CD14-positive monocyte (primary cell): ENCODE measurements around the gene PRSS33. TPM values are rescaled to one million over a fixed set of nuclear protein-coding genes. Genes with fewer than 3 reads are reported as not detected.
A peak's percentile ranks its signal among the peaks of the same experiment; 100 is the strongest.

ENCODE experiments used
- DNase-seq, 3 donors: peaks; one replicate each; pipeline ENCODE4 v3.0.0-alpha.2; 2011 to 2022
- H2AFZ ChIP-seq: 2 replicates; pipeline ENCODE4 v1.6.0; 2012; ENCODE audit warnings: mild to moderate bottlenecking, low read depth, low read length, inconsistent platforms; ENCODE audit not compliant: insufficient read depth, poor library complexity, severe bottlenecking
- H3K27ac ChIP-seq, 2 donors: 1 replicate in 1 of 2; 2 replicates in 1 of 2; pipeline ENCODE4 v1.5.1; 2012 to 2013; ENCODE audit warnings: low read length in 2 of 2, control low read depth in 1 of 2, inconsistent platforms in 1 of 2, low read depth in 1 of 2, mild to moderate bottlenecking in 1 of 2
- H3K27me3 ChIP-seq, 2 donors: one replicate each; pipeline versions ENCODE4 v1.6.0 to v1.6.1; 2011 to 2013; ENCODE audit warnings: low read length in 2 of 2; ENCODE audit not compliant: control insufficient read depth in 2 of 2, insufficient read depth in 2 of 2
- H3K36me3 ChIP-seq, 2 donors: replicated peaks in 1 of 2; 1 replicate in 1 of 2; 2 replicates in 1 of 2; pipeline versions ENCODE4 v1.5.1 to v1.6.1; 2012 to 2013; ENCODE audit warnings: low read length in 2 of 2, control low read depth in 1 of 2, inconsistent platforms in 1 of 2, mild to moderate bottlenecking in 1 of 2; ENCODE audit not compliant: insufficient read depth in 2 of 2, control insufficient read depth in 1 of 2
- H3K4me1 ChIP-seq, 2 donors: 1 replicate in 1 of 2; 2 replicates in 1 of 2; pipeline versions ENCODE4 v1.5.1 to v1.6.1; 2012 to 2013; ENCODE audit warnings: low read length in 2 of 2, control low read depth in 1 of 2, inconsistent platforms in 1 of 2, mild to moderate bottlenecking in 1 of 2, moderate library complexity in 1 of 2; ENCODE audit not compliant: insufficient read depth in 2 of 2, control insufficient read depth in 1 of 2
- H3K4me2 ChIP-seq: replicated peaks from 2 replicates; pipeline ENCODE3; 2012; ENCODE audit warnings: low read length, moderate library complexity, mild to moderate bottlenecking; ENCODE audit not compliant: poor library complexity, severe bottlenecking; ENCODE audit errors: extremely low read depth
- H3K4me3 ChIP-seq, 3 experiments: fragments of 200-600 bp in 1 of 3; sonication (generic) in 1 of 3; replicated peaks in 1 of 3; 1 replicate in 2 of 3; 2 replicates in 1 of 3; pipeline ENCODE4 v1.5.1; 2011 to 2013; ENCODE audit warnings: low read length in 3 of 3, mild to moderate bottlenecking in 3 of 3, control low read depth in 2 of 3, low read depth in 2 of 3, inconsistent platforms in 1 of 3, moderate library complexity in 1 of 3
- H3K79me2 ChIP-seq: 2 replicates; pipeline ENCODE4 v1.6.0; 2012; ENCODE audit warnings: mild to moderate bottlenecking, control low read depth, inconsistent platforms, low read length, moderate library complexity; ENCODE audit not compliant: insufficient read depth
- H3K9ac ChIP-seq: 2 replicates; pipeline ENCODE4 v1.6.0; 2017; ENCODE audit warnings: low read length, mild to moderate bottlenecking; ENCODE audit not compliant: insufficient read depth, poor library complexity, severe bottlenecking
- H3K9me3 ChIP-seq, 2 donors: replicated peaks in 1 of 2; 1 replicate in 1 of 2; 2 replicates in 1 of 2; pipeline versions ENCODE4 v1.5.1 to v1.6.1; 2012 to 2013; ENCODE audit warnings: low read length in 2 of 2, control low read depth in 1 of 2; ENCODE audit not compliant: control insufficient read depth in 1 of 2, insufficient read depth in 1 of 2
- H4K20me1 ChIP-seq: 2 replicates; pipeline ENCODE4 v1.6.0; 2012; ENCODE audit warnings: mild to moderate bottlenecking, low read length, control low read depth, moderate library complexity; ENCODE audit not compliant: insufficient read depth
- H3K27ac Mint-ChIP-seq, 7 donors: one replicate each; pipeline ENCODE4 v1.8.0; 2020; ENCODE audit warnings: mild to moderate bottlenecking in 7 of 7, mixed read lengths in 7 of 7, moderate library complexity in 6 of 7, inconsistent platforms in 2 of 7
- H3K27me3 Mint-ChIP-seq, 3 donors: one replicate each; pipeline ENCODE4 v1.8.0; 2021 to 2022; ENCODE audit warnings: low read depth in 3 of 3, mild to moderate bottlenecking in 3 of 3, mixed read lengths in 3 of 3, moderate library complexity in 3 of 3, inconsistent platforms in 1 of 3
- H3K36me3 Mint-ChIP-seq, 2 donors: one replicate each; pipeline ENCODE4 v1.8.0; 2020; ENCODE audit warnings: mixed read lengths in 2 of 2, inconsistent platforms in 1 of 2, mild to moderate bottlenecking in 1 of 2
- H3K4me1 Mint-ChIP-seq: one replicate; pipeline ENCODE4 v1.8.0; 2020; ENCODE audit warnings: mild to moderate bottlenecking, mixed read lengths
- H3K4me3 Mint-ChIP-seq, 2 donors: one replicate each; pipeline ENCODE4 v1.8.0; 2020; ENCODE audit warnings: mild to moderate bottlenecking in 2 of 2, mixed read lengths in 2 of 2, moderate library complexity in 1 of 2
- H3K9me3 Mint-ChIP-seq, 7 donors: one replicate each; pipeline ENCODE4 v1.8.0; 2020 to 2022; ENCODE audit warnings: mixed read lengths in 7 of 7, mild to moderate bottlenecking in 6 of 7, moderate library complexity in 6 of 7, inconsistent platforms in 2 of 7
- WGBS: methylation state at CpG from one replicate; pipeline ENCODE4 v1.1.5; 2013; ENCODE audit warnings: missing lambda C conversion rate; ENCODE audit not compliant: insufficient coverage; 5-methylcytosine and 5-hydroxymethylcytosine counted together
- intact Hi-C, 2 donors: fragments of 100-400 bp; cut with micrococcal nuclease; formaldehyde crosslinking; loops; one replicate each; pipeline versions ENCODE4 v1.15.0 to v1.15.1; 2023
- polyA plus RNA-seq, 3 donors: library from polyadenylated mRNA; depleted of rRNA in 1 of 3; unstranded in 2 of 3; stranded (reverse) in 1 of 3; fragments of 300-500 nt in 2 of 3; fragments of >200 nt in 1 of 3; fragmentation: Illumina TruSeq in 2 of 3; gene quantifications; 1 replicate in 2 of 3; 2 replicates in 1 of 3; pipeline ENCODE4 v1.2.3, GENCODE V29; 2012 to 2021
- TF ChIP-seq, protein P1 (sequence below): fragments of 200-600 bp; IDR thresholded peaks from one replicate; pipeline ENCODE4 v1.8.0; 2022; ENCODE audit warnings: antibody characterized with exemption, mild to moderate bottlenecking

The PRSS33 gene
- polyA plus RNA-seq, 3 donors, result 0.05 TPM; not detected in 2

DNA sequence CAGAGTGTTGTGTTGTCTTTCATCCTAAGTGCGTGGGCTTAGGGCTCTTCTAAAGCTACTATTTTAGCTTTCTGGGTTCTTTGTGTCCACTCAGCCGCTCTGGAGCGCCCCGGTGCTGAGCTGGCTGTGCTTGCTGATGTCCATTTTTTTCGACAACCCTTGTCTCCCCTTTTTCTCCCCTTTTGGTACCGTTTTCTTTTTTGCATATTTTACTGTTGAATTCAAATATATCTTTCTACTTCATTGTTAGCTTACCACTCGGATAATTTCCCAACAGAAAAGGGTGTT, 33.7 kb downstream of the PRSS33 start:
- peaks cover 41% of the 10 kb centered on the region for H3K4me1 Mint-ChIP-seq
- DNase-seq, result no peak
- peaks cover 25 to 30% of the 10 kb centered on the region in 2 donors for H3K36me3 ChIP-seq
- H3K27ac Mint-ChIP-seq, result peak overlapping the region; percentile 31 to 88 (median 85)
- peaks cover 0 to 4% (median 0%) of the 10 kb centered on the region in 7 donors for H3K9me3 Mint-ChIP-seq
- peaks cover 0 to 3% (median 0%) of the 10 kb centered on the region in 3 donors for H3K27me3 Mint-ChIP-seq
- H2AFZ ChIP-seq, result no peak overlapping the region
- H3K4me3 Mint-ChIP-seq, result peak overlapping the region; percentile 80 to 95
- H3K9ac ChIP-seq, result peak overlapping the region; percentile 96
- peak overlapping the region; percentile 99 for H3K4me2 ChIP-seq
- H4K20me1 ChIP-seq, result peaks cover 59% of the 10 kb centered on the region
- intact Hi-C loops, result loop anchor here in 1 of 2 donors (1.0 kb wide), 1 partner anchor 23 kb away; no protein-coding TSS in a partner anchor
- peaks cover 31 to 34% of the 10 kb centered on the region in 2 donors for H3K4me1 ChIP-seq
- peak overlapping the region; percentile 88 to 93 for H3K27ac ChIP-seq
- no peaks in the 10 kb centered on the region for H3K27me3 ChIP-seq
- TF ChIP-seq, protein P1, sequence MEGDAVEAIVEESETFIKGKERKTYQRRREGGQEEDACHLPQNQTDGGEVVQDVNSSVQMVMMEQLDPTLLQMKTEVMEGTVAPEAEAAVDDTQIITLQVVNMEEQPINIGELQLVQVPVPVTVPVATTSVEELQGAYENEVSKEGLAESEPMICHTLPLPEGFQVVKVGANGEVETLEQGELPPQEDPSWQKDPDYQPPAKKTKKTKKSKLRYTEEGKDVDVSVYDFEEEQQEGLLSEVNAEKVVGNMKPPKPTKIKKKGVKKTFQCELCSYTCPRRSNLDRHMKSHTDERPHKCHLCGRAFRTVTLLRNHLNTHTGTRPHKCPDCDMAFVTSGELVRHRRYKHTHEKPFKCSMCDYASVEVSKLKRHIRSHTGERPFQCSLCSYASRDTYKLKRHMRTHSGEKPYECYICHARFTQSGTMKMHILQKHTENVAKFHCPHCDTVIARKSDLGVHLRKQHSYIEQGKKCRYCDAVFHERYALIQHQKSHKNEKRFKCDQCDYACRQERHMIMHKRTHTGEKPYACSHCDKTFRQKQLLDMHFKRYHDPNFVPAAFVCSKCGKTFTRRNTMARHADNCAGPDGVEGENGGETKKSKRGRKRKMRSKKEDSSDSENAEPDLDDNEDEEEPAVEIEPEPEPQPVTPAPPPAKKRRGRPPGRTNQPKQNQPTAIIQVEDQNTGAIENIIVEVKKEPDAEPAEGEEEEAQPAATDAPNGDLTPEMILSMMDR, result no peak
- peaks cover 28 to 49% of the 10 kb centered on the region in 2 donors for H3K36me3 Mint-ChIP-seq
- H3K79me2 ChIP-seq, result peaks cover 69% of the 10 kb centered on the region
- H3K4me3 ChIP-seq, result peak overlapping the region; percentile 88 to 97 (median 93)
- peaks cover 0 to 4% of the 10 kb centered on the region in 2 donors for H3K9me3 ChIP-seq
- 0% methylated on average over 3 of the region's 7 CpGs for WGBS

- Histone ChIP-seq H2AFZ (peak overlapping the region; percentile 98), H3K9me3 (peaks cover 0 to 4% of the 10 kb centered on the region in 2 donors), H3K4me1 (peaks cover 31 to 34% of the 10 kb centered on the region in 2 donors), H3K79me2 (peaks cover 63% of the 10 kb centered on the region), H3K4me3 (peak overlapping the region; percentile 88 to 97 (median 93)), H4K20me1 (peaks cover 53% of the 10 kb centered on the region), H3K9ac (peak overlapping the region; percentile 96), H3K27ac (peak overlapping the region; percentile 88 to 93), H3K27me3 (no peaks in the 10 kb centered on the region), H3K4me2 (peak overlapping the region; percentile 99), H3K36me3 (peaks cover 19 to 24% of the 10 kb centered on the region in 2 donors)
- DNase-seq, result peak; percentile 72 to 85 (median 79)
- H3K27ac Mint-ChIP-seq, result peak overlapping the region; percentile 79 to 99 (median 98)
- peaks cover 0 to 4% (median 0%) of the 10 kb centered on the region in 7 donors for H3K9me3 Mint-ChIP-seq
- H3K4me3 Mint-ChIP-seq, result peak overlapping the region; percentile 86 to 95
- WGBS, result 0% methylated on average over 24 of the region's 82 CpGs
- peaks cover 41% of the 10 kb centered on the region for H3K4me1 Mint-ChIP-seq
- peaks cover 0 to 3% (median 0%) of the 10 kb centered on the region in 3 donors for H3K27me3 Mint-ChIP-seq
- H3K36me3 Mint-ChIP-seq, result peaks cover 22 to 43% of the 10 kb centered on the region in 2 donors
- TF ChIP-seq, protein P1, result no peak
- intact Hi-C loops, result loop anchor here in 1 of 2 donors (1.0 kb wide), 1 partner anchor 23 kb away; no protein-coding TSS in a partner anchor
Measured at GRCh38 chr16:2752850-2753732, 34.3 kb downstream of the PRSS33 start.
